Adrenal gland (tissue), 12 donors: ENCODE data around the gene C4B. TPM values are rescaled to one million over a fixed set of nuclear protein-coding genes. Genes with fewer than 3 reads are reported as not detected.

Experiments
- DNase-seq, 7 donors: peaks; one replicate each; pipeline ENCODE4 v3.0.0-alpha.2; 2019 to 2020
- H3K27ac ChIP-seq, 5 donors: fragments of 200-600 bp; sonication (generic) in 4 of 5; 1 replicate in 3 of 5; 2 replicates in 2 of 5; pipeline versions ENCODE4 v1.5.1 to v1.8.0; 2016 to 2020; ENCODE audit warnings: mild to moderate bottlenecking in 1 of 5
- H3K27me3 ChIP-seq: fragments of 200-600 bp; 2 replicates; pipeline ENCODE4 v1.8.0; 2021
- H3K36me3 ChIP-seq, 2 donors: fragments of 200-600 bp; replicated peaks in 1 of 2; 1 replicate in 1 of 2; 2 replicates in 1 of 2; pipeline versions ENCODE4 v1.5.1 to v1.8.0; 2018 to 2022
- H3K4me1 ChIP-seq, 2 donors: fragments of 200-600 bp; replicated peaks in 1 of 2; 1 replicate in 1 of 2; 2 replicates in 1 of 2; pipeline versions ENCODE4 v1.5.1 to v1.8.0; 2018 to 2021
- H3K4me3 ChIP-seq, 4 donors: fragments of 200-600 bp; sonication (generic) in 3 of 4; one replicate each; pipeline ENCODE4 v1.5.1; 2016 to 2018
- H3K9me3 ChIP-seq, 3 donors: fragments of 200-600 bp; sonication (generic) in 1 of 3; replicated peaks in 1 of 3; 1 replicate in 2 of 3; 2 replicates in 1 of 3; pipeline versions ENCODE4 v1.5.1 to v1.8.0; 2016 to 2021
- POLR2A ChIP-seq, 2 donors: fragments of 450-650 bp; IDR thresholded peaks; one replicate each; pipeline ENCODE4 v1.6.1; 2017; ENCODE audit warnings: antibody characterized with exemption in 2 of 2, mild to moderate bottlenecking in 2 of 2, moderate library complexity in 1 of 2
- WGBS, 4 donors: extraction: QIAGEN DNeasy Blood & Tissue Kit in 2 of 4; methylation state at CpG; one replicate each; pipeline versions ENCODE4 v1.1.5 to v1.1.7; 2013 to 2017; 5-methylcytosine and 5-hydroxymethylcytosine counted together
- intact Hi-C, 2 donors: fragments of 100-400 bp; cut with DNase I; formaldehyde crosslinking; loops; one replicate each; pipeline versions ENCODE4 v1.14.1 to v1.15.0; 2022 to 2023
- polyA plus RNA-seq, 3 donors: library from polyadenylated mRNA; stranded (reverse); fragments of 200-250 nt in 2 of 3; fragments of 350-450 nt in 1 of 3; fragmentation: Illumina TruSeq in 1 of 3; extraction: RNeasy Lipid Tissue Mini Kit (QIAGEN cat#74804) in 1 of 3; gene quantifications; one replicate each; pipeline ENCODE4 v1.2.3, GENCODE V29; 2013 to 2014
- total RNA-seq, 9 donors: library from RNA; depleted of rRNA in 4 of 9; stranded (reverse); fragments of >200 nt in 4 of 9; fragments of 120-200 nt in 1 of 9; fragmentation: NEBNext Ultra II Directional in 1 of 9; extraction: Animal tissue kit (Norgen Biotek cat#: 25700) in 1 of 9; gene quantifications; one replicate each; pipeline versions ENCODE4 v1.1.0 to v1.2.4, GENCODE V29; 2013 to 2023
- TF ChIP-seq, protein P1 (sequence below), 6 experiments: fragments of 450-650 bp in 4 of 6; fragments of 200-600 bp in 2 of 6; sonication (generic) in 1 of 6; IDR thresholded peaks; 1 replicate in 5 of 6; 2 replicates in 1 of 6; pipeline versions ENCODE4 v1.5.1 to v1.8.0; 2016 to 2021; ENCODE audit warnings: antibody characterized with exemption in 6 of 6, mild to moderate bottlenecking in 2 of 6, moderate library complexity in 1 of 6
- donor health status: healthy with polysubstance abuse.
- donor health status: Bipolar disorder and iron deficiency.
- donor health status: DM: yes; HTN: yes; CAD: no.
- donor health status: DM: no; HTN: no; CAD: no.
- donor health status: DM: no; HTN: no; CAD: no.
- donor health status: DM: yes; HTN: yes; CAD: no.

Gene C4B
- total and polyA plus RNA-seq, 12 donors, result 236 to 5,092 (median 1,284) TPM

DNA sequence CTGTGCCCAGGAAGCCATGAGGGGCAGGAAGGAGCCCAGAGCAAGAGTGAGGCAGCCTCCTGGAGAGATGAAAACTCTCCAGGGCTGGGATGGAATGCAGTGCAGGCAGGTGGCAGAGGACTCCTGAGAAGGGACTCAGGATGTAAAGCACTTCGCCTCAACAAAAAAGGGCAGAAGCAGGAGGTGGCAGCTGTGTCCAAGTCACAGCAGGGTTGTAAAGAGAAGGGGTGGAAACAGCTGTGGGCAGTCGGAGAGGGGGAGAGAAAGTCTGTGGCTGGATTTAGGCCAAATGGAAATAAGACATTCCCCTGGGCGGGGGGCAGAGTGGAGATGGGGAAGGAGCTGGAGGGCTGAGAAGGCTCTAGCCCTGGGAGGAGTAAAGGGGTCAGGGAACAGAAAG is 58.5 kb downstream of the C4B start:
- intact Hi-C loops, result no loop called here
- no peak for DNase-seq
- WGBS, 4 donors, result 79 to 88% (median 82%) methylated on average over 3 of the region's 3 CpGs
- Histone ChIP-seq H3K27ac (no peak overlapping the region), H3K27me3 (no peaks in the 10 kb centered on the region), H3K36me3 (no peaks in the 10 kb centered on the region), H3K4me1 (peaks cover 0 to 13% of the 10 kb centered on the region in 2 donors), H3K4me3 (no peak overlapping the region), H3K9me3 (no peaks in the 10 kb centered on the region)
- TF ChIP-seq POLR2A (IDR thresholded peaks at IDR 0.05), result no peak
- TF ChIP-seq, protein P1, sequence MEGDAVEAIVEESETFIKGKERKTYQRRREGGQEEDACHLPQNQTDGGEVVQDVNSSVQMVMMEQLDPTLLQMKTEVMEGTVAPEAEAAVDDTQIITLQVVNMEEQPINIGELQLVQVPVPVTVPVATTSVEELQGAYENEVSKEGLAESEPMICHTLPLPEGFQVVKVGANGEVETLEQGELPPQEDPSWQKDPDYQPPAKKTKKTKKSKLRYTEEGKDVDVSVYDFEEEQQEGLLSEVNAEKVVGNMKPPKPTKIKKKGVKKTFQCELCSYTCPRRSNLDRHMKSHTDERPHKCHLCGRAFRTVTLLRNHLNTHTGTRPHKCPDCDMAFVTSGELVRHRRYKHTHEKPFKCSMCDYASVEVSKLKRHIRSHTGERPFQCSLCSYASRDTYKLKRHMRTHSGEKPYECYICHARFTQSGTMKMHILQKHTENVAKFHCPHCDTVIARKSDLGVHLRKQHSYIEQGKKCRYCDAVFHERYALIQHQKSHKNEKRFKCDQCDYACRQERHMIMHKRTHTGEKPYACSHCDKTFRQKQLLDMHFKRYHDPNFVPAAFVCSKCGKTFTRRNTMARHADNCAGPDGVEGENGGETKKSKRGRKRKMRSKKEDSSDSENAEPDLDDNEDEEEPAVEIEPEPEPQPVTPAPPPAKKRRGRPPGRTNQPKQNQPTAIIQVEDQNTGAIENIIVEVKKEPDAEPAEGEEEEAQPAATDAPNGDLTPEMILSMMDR (IDR thresholded peaks at IDR 0.05), result no peak

DNA sequence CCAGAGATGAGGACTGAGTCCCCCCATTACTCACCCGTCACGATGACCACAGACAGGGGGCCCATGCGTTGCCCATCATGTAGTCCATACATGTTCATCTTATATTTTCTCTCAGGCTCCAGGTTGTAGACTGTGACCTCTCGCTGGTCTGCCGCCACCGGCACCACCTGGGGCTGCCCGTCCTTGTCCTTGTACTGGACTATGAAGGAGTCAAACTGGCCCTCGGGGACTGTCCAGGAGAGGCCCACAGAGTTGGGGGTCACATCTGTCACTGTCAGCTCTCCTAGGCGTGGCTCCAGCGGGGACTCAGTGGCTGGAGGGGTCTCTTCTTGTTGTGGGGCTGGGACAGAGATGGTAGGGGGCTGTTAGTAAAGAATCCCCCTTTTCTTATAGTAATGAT is 59.0 kb downstream of the C4B start:
- TF ChIP-seq, protein P1 (IDR thresholded peaks at IDR 0.05), result no peak
- no peak for TF ChIP-seq POLR2A (IDR thresholded peaks at IDR 0.05)
- 88 to 93% (median 92%) methylated on average over 10 of the region's 10 CpGs for WGBS, 4 donors
- Histone ChIP-seq H3K4me3 (no peak overlapping the region), H3K4me1 (peaks cover under 1 to 15% of the 10 kb centered on the region in 2 donors), H3K36me3 (no peaks in the 10 kb centered on the region), H3K9me3 (no peaks in the 10 kb centered on the region), H3K27ac (no peak overlapping the region), H3K27me3 (no peaks in the 10 kb centered on the region)
- intact Hi-C loops, result no loop called here
- DNase-seq, result no peak

DNA sequence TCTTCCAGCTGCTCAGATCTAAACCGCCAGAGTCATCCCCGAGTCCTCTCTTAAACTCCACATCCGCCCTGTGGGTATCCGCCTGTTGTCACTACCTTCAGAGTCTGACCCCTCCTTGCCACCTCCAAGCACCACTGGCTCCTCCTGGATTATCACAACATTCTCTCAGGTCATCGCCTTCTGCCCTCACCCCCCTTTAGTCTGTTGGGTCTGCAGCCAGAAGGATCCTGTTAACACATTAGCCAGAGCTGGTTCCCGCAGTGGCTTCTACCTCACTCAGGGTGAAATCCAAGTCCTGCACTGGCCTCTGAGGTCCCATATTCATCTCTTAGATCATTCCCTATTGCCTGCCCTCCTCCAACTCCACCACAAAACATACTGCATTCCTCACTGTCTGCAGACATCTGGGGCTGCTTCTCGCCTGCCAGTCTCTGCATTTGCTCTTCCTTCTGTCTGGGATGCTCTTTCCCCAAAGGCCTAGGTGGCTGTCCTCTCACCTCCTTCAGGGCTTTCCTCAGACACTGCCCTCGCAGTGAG is 60.5 kb downstream of the C4B start:
- no peaks in the 10 kb centered on the region for H3K27me3 ChIP-seq
- WGBS, 4 donors, result 87 to 96% (median 91%) methylated on average over 8 of the region's 8 CpGs
- H3K4me3 ChIP-seq, result no peak overlapping the region
- H3K27ac ChIP-seq, result no peak overlapping the region
- H3K9me3 ChIP-seq, result no peaks in the 10 kb centered on the region
- peaks cover 7 to 28% of the 10 kb centered on the region in 2 donors for H3K4me1 ChIP-seq
- intact Hi-C loops, result no loop called here
- DNase-seq, result no peak
- no peaks in the 10 kb centered on the region for H3K36me3 ChIP-seq
- TF ChIP-seq, protein P1 (IDR thresholded peaks at IDR 0.05), result no peak
- no peak for TF ChIP-seq POLR2A (IDR thresholded peaks at IDR 0.05)

DNA sequence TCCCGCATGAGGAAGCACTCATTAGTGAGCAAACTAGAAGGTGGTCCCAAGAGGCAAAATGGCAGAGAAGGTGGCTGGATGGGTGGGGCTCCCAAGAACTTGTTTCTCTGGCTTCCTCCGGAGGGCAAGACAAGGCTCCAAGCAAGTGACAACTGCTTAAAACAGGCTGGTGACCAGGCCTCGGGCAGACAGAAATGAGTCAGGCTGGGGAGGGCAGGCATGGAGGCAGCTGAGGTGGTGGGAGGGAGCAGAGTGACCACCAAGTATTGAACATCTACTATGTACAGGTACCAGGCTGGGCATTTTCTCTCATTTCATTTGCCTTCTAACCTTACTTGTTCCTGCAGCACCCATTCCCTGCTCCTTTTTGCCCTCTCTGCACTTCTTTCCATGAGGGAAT is 61.2 kb downstream of the C4B start:
- Histone ChIP-seq H3K27me3 (no peaks in the 10 kb centered on the region), H3K4me3 (no peak overlapping the region), H3K36me3 (no peaks in the 10 kb centered on the region), H3K27ac (peak overlapping the region in 2 of 5 donors; percentile 24 to 54), H3K9me3 (no peaks in the 10 kb centered on the region), H3K4me1 (peaks cover 7 to 29% of the 10 kb centered on the region in 2 donors)
- peak in 1 of 7 donors; percentile 42 for DNase-seq
- intact Hi-C loops, result no loop called here
- 67 to 88% (median 73%) methylated on average over 3 of the region's 3 CpGs for WGBS, 4 donors
- TF ChIP-seq, protein P1 (IDR thresholded peaks at IDR 0.05), result no peak
- TF ChIP-seq POLR2A (IDR thresholded peaks at IDR 0.05), result no peak
